Measurements from ENCODE around the gene IFNA21. TPM values are rescaled to one million over a fixed set of nuclear protein-coding genes. Genes with fewer than 3 reads are reported as not detected.
"Not testable (repeated sequence)": the region's sequence is repeated elsewhere in the genome, so short reads cannot be mapped to it uniquely, and the experiment has no call there.

Gene IFNA21
- not detected for total RNA-seq

DNA sequence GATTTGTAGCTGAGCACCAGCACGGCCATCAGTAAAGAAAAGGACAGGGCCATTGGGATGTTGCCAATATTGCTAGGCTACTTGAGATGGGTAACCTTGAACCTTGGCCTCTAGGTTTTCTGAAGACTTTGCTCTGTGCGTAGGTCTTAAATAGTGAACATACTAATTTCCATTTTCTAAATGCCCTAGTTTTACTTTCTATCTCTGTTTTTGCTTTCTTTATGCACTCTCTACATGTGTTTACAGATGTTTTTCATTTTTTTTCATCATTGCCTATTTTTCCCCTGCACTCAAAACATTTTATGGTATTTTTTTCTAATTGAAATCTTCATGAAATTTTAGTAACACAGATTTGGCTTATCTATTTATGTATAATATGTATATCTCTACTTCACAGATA lies at the start of gene IFNA21:
IFNA21 (minus strand) TSS at position 101 of the 400 bp plus-strand sequence; CDS start at position 53, 48 bp downstream.
- not testable (repeated sequence) for DNase-seq (ENCODE audit: low spot score in 2 of 2); H3K36me3 ChIP-seq; H3K27ac ChIP-seq; H3K9me3 ChIP-seq; H3K4me3 ChIP-seq; H3K27me3 ChIP-seq; H3K4me1 ChIP-seq
- 90% methylated on average over 2 of the region's 2 CpGs for WGBS, 2 donors

DNA sequence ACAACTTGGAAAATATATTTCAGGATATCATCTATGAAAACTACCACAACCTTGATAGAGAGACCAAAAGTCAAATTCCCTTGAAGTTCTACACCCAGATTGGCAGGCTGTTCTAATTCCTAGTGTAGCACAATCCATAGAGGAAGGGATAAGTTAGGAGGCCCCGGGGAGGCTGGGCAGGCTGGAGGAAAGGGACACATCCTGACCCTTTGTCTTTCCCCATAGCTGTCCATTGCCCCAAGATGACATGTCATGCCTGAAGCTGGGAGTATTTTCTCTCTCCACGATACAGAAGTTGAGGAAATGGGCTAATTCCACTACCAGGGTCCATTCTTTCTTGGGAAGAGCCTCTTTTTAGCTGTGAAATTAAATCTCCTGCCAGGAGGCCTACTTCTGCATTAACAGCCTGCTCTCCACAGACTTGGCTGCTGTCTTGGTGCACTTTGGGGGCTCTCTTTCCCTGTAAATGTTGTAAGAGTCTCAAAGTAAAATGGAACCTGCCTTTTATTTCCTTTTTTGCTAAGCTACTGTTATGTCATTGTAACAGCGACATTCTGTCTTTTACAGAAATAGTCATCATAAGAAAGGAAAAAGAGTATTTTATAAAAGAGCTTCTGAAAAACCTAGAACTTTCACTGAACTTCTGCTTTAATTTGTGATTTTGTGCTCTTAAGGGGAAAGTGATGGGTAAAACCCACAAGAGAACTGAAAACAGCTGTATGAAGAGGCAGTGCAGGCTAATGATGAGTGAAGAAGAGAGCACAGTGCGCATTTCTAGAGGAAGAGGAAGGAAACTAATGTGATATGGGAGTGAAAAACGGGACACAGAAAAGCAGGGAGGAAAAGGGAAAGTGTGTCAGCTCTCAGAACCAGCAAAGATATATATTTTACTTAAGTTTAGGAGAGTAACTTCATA lies 47.2 kb upstream of the IFNA21 start:
- H3K27me3 ChIP-seq; H3K27ac ChIP-seq; DNase-seq (ENCODE audit: low spot score in 2 of 2); H3K4me3 ChIP-seq; H3K36me3 ChIP-seq; H3K9me3 ChIP-seq; H3K4me1 ChIP-seq: not testable (repeated sequence)
- WGBS, 2 donors, result 40 to 46% methylated on average over 5 of the region's 5 CpGs
- TF ChIP-seq, protein P1, sequence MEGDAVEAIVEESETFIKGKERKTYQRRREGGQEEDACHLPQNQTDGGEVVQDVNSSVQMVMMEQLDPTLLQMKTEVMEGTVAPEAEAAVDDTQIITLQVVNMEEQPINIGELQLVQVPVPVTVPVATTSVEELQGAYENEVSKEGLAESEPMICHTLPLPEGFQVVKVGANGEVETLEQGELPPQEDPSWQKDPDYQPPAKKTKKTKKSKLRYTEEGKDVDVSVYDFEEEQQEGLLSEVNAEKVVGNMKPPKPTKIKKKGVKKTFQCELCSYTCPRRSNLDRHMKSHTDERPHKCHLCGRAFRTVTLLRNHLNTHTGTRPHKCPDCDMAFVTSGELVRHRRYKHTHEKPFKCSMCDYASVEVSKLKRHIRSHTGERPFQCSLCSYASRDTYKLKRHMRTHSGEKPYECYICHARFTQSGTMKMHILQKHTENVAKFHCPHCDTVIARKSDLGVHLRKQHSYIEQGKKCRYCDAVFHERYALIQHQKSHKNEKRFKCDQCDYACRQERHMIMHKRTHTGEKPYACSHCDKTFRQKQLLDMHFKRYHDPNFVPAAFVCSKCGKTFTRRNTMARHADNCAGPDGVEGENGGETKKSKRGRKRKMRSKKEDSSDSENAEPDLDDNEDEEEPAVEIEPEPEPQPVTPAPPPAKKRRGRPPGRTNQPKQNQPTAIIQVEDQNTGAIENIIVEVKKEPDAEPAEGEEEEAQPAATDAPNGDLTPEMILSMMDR (IDR thresholded peaks at IDR 0.05), result peak in 1 of 5 experiments; percentile 16

- not testable (repeated sequence) for H3K27me3 ChIP-seq; H3K4me3 ChIP-seq; H3K9me3 ChIP-seq; H3K4me1 ChIP-seq; DNase-seq (ENCODE audit: low spot score in 2 of 2); H3K27ac ChIP-seq; H3K36me3 ChIP-seq
- 39 to 70% methylated on average over 2 of the region's 2 CpGs for WGBS, 2 donors
Observed at GRCh38 chr9:21212160-21212559, 45.7 kb upstream of the IFNA21 start.

GRCh38 chr9:21210782-21211181 lies 44.3 kb upstream of the IFNA21 start:
- H3K4me3 ChIP-seq; H3K36me3 ChIP-seq; H3K9me3 ChIP-seq; H3K27ac ChIP-seq; H3K27me3 ChIP-seq; DNase-seq (ENCODE audit: low spot score in 2 of 2); H3K4me1 ChIP-seq: not testable (repeated sequence)
- WGBS, 2 donors, result 100% methylated on average over 1 to 2 of the region's 2 CpGs

GRCh38 chr9:21210311-21210710 lies 43.9 kb upstream of the IFNA21 start:
- WGBS, 2 donors, result 94% methylated on average over 6 of the region's 7 CpGs
- no peaks in the 10 kb centered on the region for H3K4me1 ChIP-seq
- H3K9me3 ChIP-seq, result no peaks in the 10 kb centered on the region
- TF ChIP-seq, protein P1 (IDR thresholded peaks at IDR 0.05), result no peak
- TF ChIP-seq POLR2A (IDR thresholded peaks at IDR 0.05), result no peak
- TF ChIP-seq EP300 (IDR thresholded peaks at IDR 0.05), result no peak
- DNase-seq (ENCODE audit: low spot score in 2 of 2), result no peak
- no peaks in the 10 kb centered on the region for H3K27me3 ChIP-seq
- H3K27ac ChIP-seq, result no peak overlapping the region
- no peaks in the 10 kb centered on the region for H3K36me3 ChIP-seq
- no peak overlapping the region for H3K4me3 ChIP-seq

- not testable (repeated sequence) for H3K27me3 ChIP-seq; DNase-seq (ENCODE audit: low spot score in 2 of 2); H3K36me3 ChIP-seq; H3K4me3 ChIP-seq; H3K9me3 ChIP-seq; H3K4me1 ChIP-seq; H3K27ac ChIP-seq
- 82 to 89% methylated on average over 3 of the region's 3 CpGs for WGBS, 2 donors
Observed at GRCh38 chr9:21207043-21207442, 40.6 kb upstream of the IFNA21 start, which contains the start of gene IFNA10. IFNA10 (minus strand) TSS chr9:21207143; CDS start chr9:21207097, 46 bp downstream.

DNA sequence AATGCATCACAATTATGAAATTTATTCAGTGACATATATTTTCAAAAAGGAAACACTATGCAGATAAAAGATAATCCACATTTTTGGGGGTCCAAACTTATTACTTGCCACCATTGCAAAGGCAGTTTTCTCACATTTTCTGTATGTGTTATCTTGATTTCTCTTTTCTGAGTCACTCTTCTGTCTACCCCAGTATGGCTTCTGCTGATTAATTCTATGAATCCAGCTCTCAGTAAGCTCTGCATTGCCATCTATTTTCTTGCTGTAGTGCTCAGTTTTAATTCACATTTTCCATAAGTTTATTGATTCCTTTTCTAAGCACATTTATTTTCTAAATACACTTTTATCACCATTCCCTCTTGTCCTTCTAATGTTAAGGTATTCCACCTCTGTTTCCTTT lies 38.7 kb upstream of the IFNA21 start:
- no peak overlapping the region for H3K4me3 ChIP-seq
- TF ChIP-seq EP300 (IDR thresholded peaks at IDR 0.05), result no peak
- no peak for TF ChIP-seq POLR2A (IDR thresholded peaks at IDR 0.05)
- TF ChIP-seq, protein P1 (IDR thresholded peaks at IDR 0.05), result no peak
- no peaks in the 10 kb centered on the region for H3K4me1 ChIP-seq
- no peaks in the 10 kb centered on the region for H3K36me3 ChIP-seq
- no peaks in the 10 kb centered on the region for H3K27me3 ChIP-seq
- no peaks in the 10 kb centered on the region for H3K9me3 ChIP-seq
- H3K27ac ChIP-seq, result no peak overlapping the region
- no peak for DNase-seq (ENCODE audit: low spot score in 2 of 2)

GRCh38 chr9:21202105-21202504 lies 35.6 kb upstream of the IFNA21 start, which contains the start of gene IFNA7:
IFNA7 (minus strand) TSS chr9:21202205; CDS start chr9:21202165, 40 bp downstream.
- H3K9me3 ChIP-seq; H3K27me3 ChIP-seq; H3K4me3 ChIP-seq; H3K27ac ChIP-seq; DNase-seq (ENCODE audit: low spot score in 2 of 2); H3K36me3 ChIP-seq; H3K4me1 ChIP-seq: not testable (repeated sequence)
- 70 to 72% methylated on average over 4 of the region's 4 CpGs for WGBS, 2 donors

All from tibial nerve (tissue), 4 donors.